AG09309 (cell line): ENCODE results near the gene CYP2E1.

Experiments
- DNase-seq: peaks from one replicate; pipeline ENCODE4 v3.0.0-alpha.2; 2010; ENCODE audit warnings: low read depth
- H3K4me3 ChIP-seq: 2 replicates; pipeline ENCODE4 v1.5.1; 2011; ENCODE audit warnings: mild to moderate bottlenecking, low read depth, low read length, moderate library complexity; ENCODE audit not compliant: control insufficient read depth
- CTCF ChIP-seq: IDR thresholded peaks from 2 replicates; pipeline ENCODE4 v1.5.1; 2011; ENCODE audit warnings: mild to moderate bottlenecking, low read depth, low read length, inconsistent platforms; ENCODE audit not compliant: insufficient read depth, control insufficient read depth; ENCODE audit errors: missing control alignments

Gene CYP2E1

GRCh38 chr10:133528296-133528844 lies 1.2 kb downstream of the CYP2E1 start:
- DNase-seq, result no peak
- TF ChIP-seq CTCF, result no peak
- H3K4me3 ChIP-seq, result peak overlapping the region; percentile 29

- H3K4me3 ChIP-seq, result peak overlapping the region; percentile 29
- no peak for TF ChIP-seq CTCF
- no peak for DNase-seq
Measured at GRCh38 chr10:133528845-133529575, 1.8 kb downstream of the CYP2E1 start.

- TF ChIP-seq CTCF, result no peak
- H3K4me3 ChIP-seq, result no peak overlapping the region
Measured at GRCh38 chr10:133529576-133529946, 2.4 kb downstream of the CYP2E1 start.

GRCh38 chr10:133530506-133530905 lies 3.3 kb downstream of the CYP2E1 start:
- no peak for TF ChIP-seq CTCF
- DNase-seq, result no peak
- H3K4me3 ChIP-seq, result no peak overlapping the region

More at GRCh38 chr10:133529576-133529946, 2.4 kb downstream of the CYP2E1 start:
- no peak for DNase-seq

- no peak overlapping the region for H3K4me3 ChIP-seq
- TF ChIP-seq CTCF, result no peak
- DNase-seq, result no peak
Measured at GRCh38 chr10:133532871-133533270, 5.7 kb downstream of the CYP2E1 start.

GRCh38 chr10:133534417-133534816 lies 7.3 kb downstream of the CYP2E1 start:
- DNase-seq, result no peak
- TF ChIP-seq CTCF, result no peak
- no peak overlapping the region for H3K4me3 ChIP-seq
